SK-MEL-5 (cell line): ENCODE data around the gene ABCE1. TPM values are rescaled to one million over a fixed set of nuclear protein-coding genes. Genes with fewer than 3 reads are reported as not detected.
"Not testable (repeated sequence)": the region's sequence is repeated elsewhere in the genome, so short reads cannot be mapped to it uniquely, and the experiment has no call there.

Source experiments
- DNase-seq: peaks from one replicate; pipeline ENCODE4 v3.0.0-alpha.2; 2016; ENCODE audit warnings: low read depth, low spot score
- in situ Hi-C: cut with HindIII; loops from 2 replicates; pipeline ENCODE4 v1.10.0; 2016; ENCODE audit warnings: low sequenced_read_pairs, high pct_unique_total_duplicates, low pct_unique_long_range_greater_than_20kb
- total RNA-seq: library from RNA; depleted of rRNA; stranded (reverse); fragments of >200 nt; shearing (Covaris generic); gene quantifications from 2 replicates; pipeline ENCODE4 v1.2.3, GENCODE V29; 2014

Gene ABCE1
- total RNA-seq, 1 experiment from 2014 or later, result 142 TPM

GRCh38 chr4:145097331-145097820 lies 735 bp upstream of the ABCE1 start:
- in situ Hi-C loops, result no loop called here
- no peak for DNase-seq

GRCh38 chr4:145098675-145099037 lies 545 bp downstream of the ABCE1 start:
- in situ Hi-C loops, result no loop called here
- DNase-seq, result peak; percentile 42

DNA sequence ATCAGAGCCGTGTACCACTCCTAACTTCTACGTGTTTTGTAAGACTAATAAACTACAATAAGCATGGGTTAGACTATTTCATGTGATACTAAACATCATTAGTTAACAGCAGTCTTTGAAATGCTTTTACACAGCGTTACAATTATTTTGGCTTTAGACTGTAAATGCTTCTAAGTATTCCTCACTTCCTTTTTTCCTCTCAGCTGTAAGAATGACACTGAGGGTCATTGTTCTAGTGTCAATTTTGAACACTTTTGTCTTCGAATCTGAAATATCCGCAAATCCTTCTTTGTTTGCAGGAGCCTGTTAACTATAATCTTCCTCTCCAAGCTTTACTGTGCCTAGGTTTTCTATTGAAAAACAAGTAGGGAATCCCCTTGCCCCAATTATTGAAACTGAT lies 1.5 kb downstream of the ABCE1 start:
- peak; percentile 10 for DNase-seq
- in situ Hi-C loops, result no loop called here

DNA sequence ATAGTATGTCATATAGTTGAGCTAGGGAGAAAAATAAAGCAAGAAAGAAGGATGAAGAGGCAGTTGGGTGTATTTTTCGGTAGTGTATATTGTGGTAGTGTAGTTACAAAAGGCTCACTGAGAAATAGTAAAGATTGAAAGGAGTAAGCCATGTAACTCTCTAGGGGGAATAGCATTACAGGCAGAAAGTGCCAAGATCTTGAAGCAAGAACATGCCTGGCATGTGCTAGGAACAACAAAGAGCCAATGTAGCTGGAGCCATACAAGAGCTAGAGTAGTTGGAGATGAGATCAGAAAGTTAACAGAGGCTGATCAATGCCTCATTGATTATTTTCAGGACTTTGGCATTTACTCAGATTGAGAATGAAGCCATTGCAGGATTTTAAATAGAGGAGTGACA lies 3.0 kb downstream of the ABCE1 start:
- DNase-seq, result no peak
- in situ Hi-C loops, result no loop called here

DNA sequence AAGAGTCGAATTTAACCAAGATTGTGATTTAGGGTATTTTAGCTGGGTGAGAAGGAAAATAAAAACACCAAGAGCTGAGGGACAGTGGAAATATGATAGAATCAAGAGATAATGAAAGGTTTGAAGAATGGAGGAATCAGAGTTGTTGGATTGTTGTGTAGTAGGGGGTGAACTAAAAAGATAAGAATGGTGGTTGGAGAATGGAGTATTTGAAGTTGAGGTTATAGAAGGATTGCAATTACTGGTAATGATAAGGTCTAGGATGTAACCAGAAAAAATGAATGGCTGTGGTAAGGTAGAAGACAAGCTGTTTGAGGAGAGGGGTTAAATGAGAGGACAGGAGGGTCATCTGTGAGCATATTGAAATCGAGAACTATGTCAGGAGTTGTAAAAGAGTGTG lies 4.5 kb downstream of the ABCE1 start:
- no peak for DNase-seq
- in situ Hi-C loops, result no loop called here

GRCh38 chr4:145103496-145103895 lies 5.4 kb downstream of the ABCE1 start:
- no peak for DNase-seq
- in situ Hi-C loops, result no loop called here

DNA sequence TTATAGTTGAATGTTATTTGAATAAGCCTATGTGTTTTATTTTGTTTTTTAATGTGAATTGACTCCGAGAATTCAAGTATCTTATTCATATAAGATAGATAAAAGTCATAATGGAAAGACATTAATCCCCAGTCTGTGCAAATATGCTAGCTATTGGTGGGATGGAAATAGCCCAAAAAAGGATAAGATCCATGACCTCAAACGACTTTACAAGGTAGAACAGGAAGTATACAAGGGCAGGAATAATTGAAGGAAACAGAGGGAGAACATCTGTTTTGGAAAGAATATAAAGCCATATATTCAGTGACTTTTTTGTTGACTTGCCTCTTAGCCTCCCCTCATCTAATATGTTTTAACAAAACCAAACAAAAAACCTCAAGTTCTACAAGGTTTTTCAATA lies 9.0 kb downstream of the ABCE1 start:
- DNase-seq, result no peak
- in situ Hi-C loops, result no loop called here

- no peak for DNase-seq
- in situ Hi-C loops, result no loop called here
Measured at GRCh38 chr4:145108128-145108527, 10.0 kb downstream of the ABCE1 start.

GRCh38 chr4:145125396-145125795 lies 27.3 kb downstream of the ABCE1 start:
- in situ Hi-C loops, result no loop called here

DNA sequence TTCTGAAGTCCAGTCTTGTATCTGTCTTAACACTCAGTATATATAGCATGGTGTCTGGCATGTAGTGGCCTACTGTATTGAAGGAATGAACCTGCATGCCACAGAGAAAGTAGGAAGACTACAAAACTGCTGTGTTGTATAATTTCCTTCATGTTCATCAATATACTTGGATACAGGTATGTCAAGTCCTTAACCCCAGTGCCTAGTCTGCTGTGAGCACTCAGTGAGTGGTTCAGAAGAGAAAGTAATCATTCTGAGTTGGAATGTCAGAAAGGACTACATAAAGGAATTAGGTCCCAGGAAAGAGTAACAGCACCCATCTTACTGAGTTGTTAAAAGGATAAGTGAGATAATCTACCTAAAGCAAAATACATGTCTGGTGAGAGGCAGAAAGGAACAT lies 32.0 kb downstream of the ABCE1 start:
- DNase-seq, result no peak
- in situ Hi-C loops, result no loop called here

More at GRCh38 chr4:145125396-145125795, 27.3 kb downstream of the ABCE1 start:
- no peak for DNase-seq

DNA sequence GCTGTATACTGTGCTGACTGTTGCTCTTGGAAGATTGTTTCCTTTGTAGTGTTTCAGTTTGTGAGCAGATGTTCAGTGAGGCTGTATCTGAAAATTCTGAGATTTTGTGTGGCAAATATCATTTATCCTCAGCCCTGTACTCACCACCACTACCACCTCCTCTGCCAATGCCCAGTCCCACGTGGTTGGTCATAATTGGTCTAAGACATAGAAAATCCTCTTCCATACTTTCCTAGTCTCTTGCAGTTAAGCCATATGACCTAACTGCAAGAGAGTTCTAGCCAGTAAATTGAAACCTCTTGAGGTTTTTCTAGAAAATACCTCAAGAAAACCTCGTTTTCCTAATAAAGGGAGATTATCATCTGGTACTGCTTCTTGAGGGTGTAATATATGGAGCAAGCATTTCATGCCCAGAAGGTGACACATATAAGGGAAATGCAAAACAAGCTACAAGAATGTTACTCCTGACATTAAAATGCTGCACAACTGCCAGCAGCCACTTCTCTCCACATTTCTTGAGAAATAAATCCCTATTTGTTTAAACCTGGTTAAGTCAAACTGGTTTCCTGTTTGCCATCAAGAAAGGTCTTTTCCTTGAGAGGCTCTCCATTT lies 32.8 kb downstream of the ABCE1 start:
- DNase-seq, result no peak
- in situ Hi-C loops, result no loop called here

- no peak for DNase-seq
- in situ Hi-C loops, result no loop called here
Measured at GRCh38 chr4:145131848-145132247, 33.7 kb downstream of the ABCE1 start.

GRCh38 chr4:145132511-145133098 lies 34.5 kb downstream of the ABCE1 start:
- in situ Hi-C loops, result no loop called here
- peak; percentile 23 for DNase-seq

GRCh38 chr4:145136219-145136618 lies 38.1 kb downstream of the ABCE1 start:
- DNase-seq, in situ Hi-C loops: not testable (repeated sequence)

- in situ Hi-C loops, result no loop called here
- DNase-seq, result no peak
Measured at GRCh38 chr4:145148980-145149379, 50.9 kb downstream of the ABCE1 start.

- in situ Hi-C loops, result no loop called here
- peak; percentile 21 for DNase-seq
Measured at GRCh38 chr4:145153181-145153903, 55.2 kb downstream of the ABCE1 start.

- in situ Hi-C loops, result no loop called here
- no peak for DNase-seq
Measured at GRCh38 chr4:145153904-145154298, 55.8 kb downstream of the ABCE1 start.

DNA sequence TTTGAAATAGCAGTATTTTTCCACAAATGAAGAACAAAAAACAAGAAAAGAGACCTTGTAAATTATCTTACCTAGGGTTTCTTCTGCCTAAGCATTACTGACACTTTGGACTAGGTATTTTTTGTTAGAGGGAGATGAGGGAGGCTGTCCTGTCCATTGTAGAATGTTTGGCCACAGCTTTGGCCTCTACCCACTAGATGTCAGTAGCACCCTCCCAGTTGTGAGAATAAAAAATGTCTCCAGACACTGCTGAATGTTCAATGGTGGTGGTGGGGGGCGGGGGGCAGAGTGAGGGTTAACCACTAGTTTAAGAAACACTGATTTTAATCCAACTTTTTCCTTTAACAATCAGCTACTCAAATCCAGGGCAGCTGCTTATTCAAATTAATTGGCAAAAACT lies 56.5 kb downstream of the ABCE1 start:
- DNase-seq, result peak; percentile 59
- in situ Hi-C loops, result no loop called here
